OCI-LY7 (cell line): ENCODE measurements around the gene MYLK. TPM values are rescaled to one million over a fixed set of nuclear protein-coding genes. Genes with fewer than 3 reads are reported as not detected.
"Not testable (repeated sequence)": the region's sequence is repeated elsewhere in the genome, so short reads cannot be mapped to it uniquely, and the experiment has no call there.

ENCODE experiments used
- BruUV-seq: library from RNA; stranded (reverse); fragments of 400-500 nt; replicated peaks from 2 replicates; lab custom pipeline; 2021; lab: Mats Ljungman, UMichigan
- CTCF ChIA-PET: fragments of 300-600 bp; sonication (Branson Sonifier 250); formaldehyde crosslinking; loops from one replicate; lab custom pipeline; 2022; ENCODE audit warnings: antibody characterized with exemption; ENCODE audit not compliant: unreplicated experiment; lab: Charles Lee
- POLR2A ChIA-PET: fragments of 300-600 bp; sonication (Branson Sonifier 250); formaldehyde crosslinking; loops from one replicate; lab custom pipeline; 2022; ENCODE audit warnings: antibody characterized with exemption; lab: Charles Lee
- DNase-seq: peaks from one replicate; pipeline ENCODE4 v3.0.0-alpha.2; 2015; ENCODE audit warnings: low spot score
- H2AFZ ChIP-seq: fragments of 200-600 bp; sonication (generic), shearing (Covaris generic); 2 replicates; pipeline ENCODE4 v1.6.1; 2014; ENCODE audit warnings: mild to moderate bottlenecking, antibody characterized with exemption, low read length, moderate library complexity
- H3K27ac ChIP-seq: fragments of 200-600 bp; sonication (generic); 2 replicates; pipeline ENCODE4 v1.5.1; 2014; ENCODE audit warnings: mixed run types, low read depth, mild to moderate bottlenecking, moderate library complexity, low read length, inconsistent platforms; ENCODE audit not compliant: poor library complexity, severe bottlenecking
- H3K36me3 ChIP-seq: fragments of 200-600 bp; sonication (generic); 2 replicates; pipeline ENCODE4 v1.6.1; 2014; ENCODE audit warnings: mild to moderate bottlenecking, antibody characterized with exemption, low read length, moderate library complexity, mixed read lengths; ENCODE audit not compliant: insufficient read depth
- H3K4me1 ChIP-seq: fragments of 200-600 bp; sonication (generic); 2 replicates; pipeline ENCODE4 v1.5.1; 2014; ENCODE audit warnings: mild to moderate bottlenecking, low read length; ENCODE audit not compliant: insufficient read depth, poor library complexity, severe bottlenecking
- H3K4me2 ChIP-seq: fragments of 200-600 bp; sonication (generic); 2 replicates; pipeline ENCODE4 v1.6.1; 2014; ENCODE audit warnings: mild to moderate bottlenecking, low read length
- H3K4me3 ChIP-seq: fragments of 200-600 bp; sonication (generic); 2 replicates; pipeline ENCODE4 v1.5.1; 2014; ENCODE audit warnings: mild to moderate bottlenecking, low read depth, low read length; ENCODE audit not compliant: poor library complexity, severe bottlenecking
- H3K79me2 ChIP-seq: fragments of 200-600 bp; sonication (generic); 2 replicates; pipeline ENCODE4 v1.6.1; 2016; ENCODE audit warnings: low read depth, mild to moderate bottlenecking, low read length, moderate library complexity, mixed read lengths; ENCODE audit not compliant: insufficient read depth
- H3K9me2 ChIP-seq: fragments of 200-600 bp; sonication (generic); 2 replicates; pipeline ENCODE4 v1.6.1; 2016; ENCODE audit warnings: mild to moderate bottlenecking, low read length, mixed read lengths; ENCODE audit not compliant: insufficient read depth
- H3K9me3 ChIP-seq: fragments of 200-600 bp; sonication (generic); 2 replicates; pipeline ENCODE4 v1.6.1; 2014; ENCODE audit warnings: mild to moderate bottlenecking, mixed run types, low read length, mixed read lengths
- H4K20me1 ChIP-seq: fragments of 200-600 bp; sonication (generic); 2 replicates; pipeline ENCODE4 v1.6.1; 2014; ENCODE audit warnings: mild to moderate bottlenecking, antibody characterized with exemption, low read length, moderate library complexity, mixed read lengths; ENCODE audit not compliant: insufficient read depth
- CTCF ChIP-seq: fragments of 200-600 bp; sonication (generic); conservative IDR thresholded peaks from 2 replicates; pipeline ENCODE4 v1.5.1; 2014; ENCODE audit warnings: mild to moderate bottlenecking, antibody characterized with exemption, low read length, moderate library complexity, mixed read lengths
- EZH2phosphoT487 ChIP-seq: fragments of 200-600 bp; sonication (generic); IDR thresholded peaks from 2 replicates; pipeline ENCODE4 v1.6.1; 2018; ENCODE audit warnings: low read depth, borderline replicate concordance, mild to moderate bottlenecking, mixed run types, antibody characterized with exemption, low read length, moderate library complexity, mixed read lengths
- intact Hi-C: fragments of 100-400 bp; cut with micrococcal nuclease; formaldehyde crosslinking; loops from one replicate; pipeline ENCODE4 v1.10.0; 2022; ENCODE audit not compliant: unreplicated experiment
- total RNA-seq, 2 experiments: library from RNA; depleted of rRNA in 1 of 2; stranded (reverse); fragments of >200 nt in 1 of 2; shearing (Covaris generic) in 1 of 2; gene quantifications; 2 replicates each; pipeline ENCODE4 v1.2.3, GENCODE V29; 2014 to 2022

The MYLK gene
- total RNA-seq, 2 experiments from 2014 or later, result not detected

DNA sequence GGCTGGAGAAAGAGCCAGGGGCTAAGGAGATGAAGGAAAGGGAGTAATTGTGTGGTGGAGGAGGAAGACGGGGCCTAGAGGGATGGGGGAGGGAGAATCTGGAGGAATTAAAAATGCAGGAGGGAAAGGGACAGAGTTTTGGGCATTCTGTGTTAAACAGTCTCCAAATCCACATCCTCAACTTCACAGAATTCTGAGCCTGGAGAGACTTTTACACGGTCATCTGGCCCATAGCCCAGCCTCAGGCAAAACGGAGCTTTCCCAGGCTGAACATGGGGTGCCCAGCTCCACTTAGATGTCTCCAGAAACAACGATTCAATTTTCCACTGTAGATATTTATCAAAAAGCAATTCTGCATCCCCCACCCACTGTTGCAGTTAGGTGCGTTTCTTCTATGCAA is 161.7 kb downstream of the MYLK start:
- Histone ChIP-seq H3K4me1 (no peaks in the 10 kb centered on the region), H2AFZ (no peak overlapping the region), H4K20me1 (no peaks in the 10 kb centered on the region), H3K4me2 (no peak overlapping the region), H3K9me2 (no peaks in the 10 kb centered on the region), H3K36me3 (no peaks in the 10 kb centered on the region), H3K27ac (no peak overlapping the region), H3K79me2 (no peaks in the 10 kb centered on the region), H3K4me3 (no peak overlapping the region), H3K9me3 (no peaks in the 10 kb centered on the region)
- ChIA-PET POLR2A (interaction anchor here (1.1 kb wide), 1 partner anchor 23 kb away, joined by 3 read pairs; no protein-coding TSS in a partner anchor), CTCF (interaction anchor here (2.2 kb wide), 1 partner anchor 70 kb away, joined by 10 read pairs; no protein-coding TSS in a partner anchor)
- no peak for TF ChIP-seq EZH2phosphoT487
- no peak for TF ChIP-seq CTCF
- intact Hi-C loops, result loop anchor here (2.0 kb wide), 1 partner anchor 70 kb away; no protein-coding TSS in a partner anchor
- BruUV-seq, result no TSS peak
- DNase-seq, result no peak

GRCh38 chr3:123722021-123722420 is 162.1 kb downstream of the MYLK start:
- Histone ChIP-seq H3K36me3 (no peaks in the 10 kb centered on the region), H2AFZ (no peak overlapping the region), H3K27ac (no peak overlapping the region), H3K79me2 (no peaks in the 10 kb centered on the region), H3K9me3 (no peaks in the 10 kb centered on the region), H4K20me1 (no peaks in the 10 kb centered on the region), H3K4me3 (no peak overlapping the region), H3K4me2 (no peak overlapping the region), H3K9me2 (no peaks in the 10 kb centered on the region), H3K4me1 (no peaks in the 10 kb centered on the region)
- intact Hi-C loops, result loop anchor here (2.0 kb wide), 1 partner anchor 69 kb away; no protein-coding TSS in a partner anchor
- POLR2A ChIA-PET, result no interaction called here
- TF ChIP-seq EZH2phosphoT487, result no peak
- no peak for TF ChIP-seq CTCF
- CTCF ChIA-PET, result interaction anchor here (2.2 kb wide), 1 partner anchor 70 kb away, joined by 10 read pairs; no protein-coding TSS in a partner anchor
- no TSS peak for BruUV-seq
- no peak for DNase-seq

GRCh38 chr3:123721095-123721689 is 162.9 kb downstream of the MYLK start:
- H4K20me1 ChIP-seq, BruUV-seq, H3K4me1 ChIP-seq, CTCF ChIA-PET, H3K79me2 ChIP-seq, POLR2A ChIA-PET, H3K9me3 ChIP-seq, H3K36me3 ChIP-seq, H3K27ac ChIP-seq, H3K4me3 ChIP-seq, H2AFZ ChIP-seq, H3K4me2 ChIP-seq, H3K9me2 ChIP-seq, DNase-seq, intact Hi-C loops: not testable (repeated sequence)
